RWPE1 (cell line): ENCODE data around the gene OLFM3.

Experiments used
- CTCF ChIA-PET: fragments of 350-600 bp; sonication (Branson Sonifier 250); formaldehyde crosslinking; extraction: SDS; loops from one replicate; lab custom pipeline; 2021; lab: Yijun Ruan, JAX
- POLR2A ChIA-PET: fragments of 400-600 bp; formaldehyde crosslinking; extraction: SDS; loops from one replicate; lab custom pipeline; 2020; ENCODE audit warnings: antibody characterized with exemption; ENCODE audit not compliant: low non-redundant PET; lab: Yijun Ruan, JAX
- DNase-seq: peaks from one replicate; pipeline ENCODE4 v3.0.0; 2012; ENCODE audit warnings: low spot score
- H3K27ac ChIP-seq: fragments of 450-650 bp; 2 replicates; pipeline ENCODE4 v1.5.1; 2017
- TF ChIP-seq, protein P1 (sequence below): fragments of 450-650 bp; conservative IDR thresholded peaks from 2 replicates; pipeline ENCODE4 v1.5.1; 2017; ENCODE audit warnings: low read depth, mild to moderate bottlenecking

OLFM3 gene

DNA sequence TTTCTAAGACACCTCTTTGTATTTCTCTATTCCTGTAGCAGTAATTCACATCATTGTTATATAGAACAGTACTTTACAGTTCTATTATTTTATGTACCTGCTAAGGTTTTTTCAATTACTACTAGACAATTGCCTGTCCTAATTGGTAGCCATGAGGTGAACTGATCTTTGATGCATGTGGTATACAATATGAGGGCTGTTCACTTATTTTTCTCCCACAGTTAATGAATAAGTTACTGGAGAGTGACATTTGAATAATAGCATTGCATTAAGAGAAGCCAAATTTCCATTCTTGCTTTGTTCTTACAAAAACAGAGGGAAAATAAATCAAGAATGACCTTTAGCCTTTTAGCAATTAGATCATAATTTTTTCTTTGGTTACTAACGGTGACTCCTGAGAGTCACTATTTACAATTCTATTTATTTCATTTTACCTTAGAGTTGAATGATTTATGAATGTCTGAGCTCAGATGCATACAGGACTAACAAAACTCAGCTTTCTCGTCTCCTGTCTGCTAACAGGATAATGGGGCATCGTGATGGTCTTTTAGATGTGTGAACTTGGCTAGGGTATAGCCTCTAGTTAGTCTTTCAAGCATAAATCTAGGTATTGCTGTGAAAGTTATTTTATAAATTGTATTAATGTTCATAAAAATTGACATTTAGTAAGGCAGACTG is 54.1 kb downstream of the OLFM3 start:
- ChIA-PET POLR2A (no interaction called here), CTCF (interaction anchor here (0.6 kb wide), 1 partner anchor 57 kb away, joined by 5 read pairs; no protein-coding TSS in a partner anchor)
- no peak for DNase-seq
- TF ChIP-seq, protein P1, sequence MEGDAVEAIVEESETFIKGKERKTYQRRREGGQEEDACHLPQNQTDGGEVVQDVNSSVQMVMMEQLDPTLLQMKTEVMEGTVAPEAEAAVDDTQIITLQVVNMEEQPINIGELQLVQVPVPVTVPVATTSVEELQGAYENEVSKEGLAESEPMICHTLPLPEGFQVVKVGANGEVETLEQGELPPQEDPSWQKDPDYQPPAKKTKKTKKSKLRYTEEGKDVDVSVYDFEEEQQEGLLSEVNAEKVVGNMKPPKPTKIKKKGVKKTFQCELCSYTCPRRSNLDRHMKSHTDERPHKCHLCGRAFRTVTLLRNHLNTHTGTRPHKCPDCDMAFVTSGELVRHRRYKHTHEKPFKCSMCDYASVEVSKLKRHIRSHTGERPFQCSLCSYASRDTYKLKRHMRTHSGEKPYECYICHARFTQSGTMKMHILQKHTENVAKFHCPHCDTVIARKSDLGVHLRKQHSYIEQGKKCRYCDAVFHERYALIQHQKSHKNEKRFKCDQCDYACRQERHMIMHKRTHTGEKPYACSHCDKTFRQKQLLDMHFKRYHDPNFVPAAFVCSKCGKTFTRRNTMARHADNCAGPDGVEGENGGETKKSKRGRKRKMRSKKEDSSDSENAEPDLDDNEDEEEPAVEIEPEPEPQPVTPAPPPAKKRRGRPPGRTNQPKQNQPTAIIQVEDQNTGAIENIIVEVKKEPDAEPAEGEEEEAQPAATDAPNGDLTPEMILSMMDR: no peak
- no peak overlapping the region for H3K27ac ChIP-seq

DNA sequence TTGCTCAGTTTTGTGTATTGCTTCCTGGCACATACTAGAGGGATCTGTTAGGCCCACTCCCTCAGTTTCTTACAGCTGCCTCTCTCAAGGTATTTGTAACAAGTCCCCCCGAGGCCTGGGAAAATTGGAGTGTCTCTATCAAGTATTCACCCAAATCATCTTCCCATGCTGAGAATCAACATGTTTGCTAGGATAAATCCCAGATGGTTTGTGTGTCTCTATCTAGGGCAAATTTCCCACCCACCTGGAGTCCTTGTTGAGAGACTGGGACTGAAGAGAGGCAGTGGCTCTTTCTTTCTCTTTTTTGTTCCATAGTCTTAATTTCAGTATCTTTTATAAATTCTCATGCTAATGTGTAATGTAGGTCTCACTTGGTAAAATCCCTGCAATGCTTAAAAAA is 58.0 kb downstream of the OLFM3 start:
- TF ChIP-seq, protein P1: no peak
- DNase-seq: no peak
- CTCF ChIA-PET: no interaction called here
- H3K27ac ChIP-seq: no peak overlapping the region
- POLR2A ChIA-PET: no interaction called here

DNA sequence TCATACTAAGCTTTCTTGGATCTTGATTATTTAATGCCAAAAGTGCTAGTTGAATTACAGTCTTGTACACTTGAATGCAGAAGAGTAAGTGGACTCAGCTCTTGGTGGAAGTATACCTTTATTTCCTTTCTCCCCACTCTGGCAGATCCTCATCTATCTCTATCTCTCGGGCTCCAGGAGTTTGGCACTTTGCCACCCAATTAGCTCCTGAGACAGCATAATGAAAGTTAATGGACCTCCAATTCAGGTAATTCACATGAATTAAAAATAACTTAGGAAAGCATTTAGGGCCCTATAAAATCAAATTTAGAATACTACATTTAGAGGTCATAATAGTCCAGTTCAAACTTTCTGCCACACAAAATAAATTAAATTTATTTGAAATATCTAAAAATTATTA is 67.4 kb downstream of the OLFM3 start:
- H3K27ac ChIP-seq: no peak overlapping the region
- ChIA-PET POLR2A (no interaction called here), CTCF (no interaction called here)
- DNase-seq: no peak
- TF ChIP-seq, protein P1: no peak

DNA sequence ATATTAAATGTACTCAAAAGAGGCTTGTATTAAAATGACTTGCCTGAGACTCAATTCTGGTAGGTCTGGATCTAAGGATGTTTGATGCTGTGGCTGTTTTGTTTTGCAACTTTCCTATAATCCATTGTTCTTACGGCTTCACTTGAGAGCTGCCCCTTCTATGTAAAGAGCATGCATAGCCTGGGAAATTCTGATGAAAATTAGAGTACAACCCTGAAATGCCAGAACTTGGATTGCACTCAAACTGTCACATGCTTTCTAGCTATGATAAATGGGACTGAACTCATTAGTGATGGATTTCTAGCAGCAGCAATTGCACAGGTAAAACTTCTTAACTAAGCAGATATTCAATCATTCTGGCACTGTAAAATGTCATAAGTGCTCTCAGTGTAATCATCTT is 67.9 kb downstream of the OLFM3 start:
- POLR2A ChIA-PET: no interaction called here
- DNase-seq: no peak
- CTCF ChIA-PET: no interaction called here
- no peak overlapping the region for H3K27ac ChIP-seq
- TF ChIP-seq, protein P1: no peak

DNA sequence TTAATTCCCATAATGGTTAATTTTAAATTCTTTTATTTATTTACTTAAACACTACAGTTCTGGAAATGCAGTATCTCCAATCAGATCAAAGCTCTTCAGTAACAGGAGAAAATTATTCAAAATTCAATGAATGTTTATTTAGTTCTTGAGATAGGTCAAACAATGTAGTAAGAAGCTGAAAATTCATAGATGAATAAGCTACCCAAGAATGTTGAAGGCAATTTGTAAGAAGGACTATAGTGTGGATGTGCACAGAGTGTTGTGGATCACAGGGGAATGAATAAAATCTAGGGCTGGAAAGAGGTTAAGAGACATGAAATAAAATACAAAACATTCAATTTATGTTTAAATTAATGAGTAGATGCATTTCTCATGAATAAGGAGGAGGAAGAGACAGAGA is 72.0 kb downstream of the OLFM3 start:
- H3K27ac ChIP-seq: no peak overlapping the region
- no peak for DNase-seq
- POLR2A ChIA-PET: no interaction called here
- TF ChIP-seq, protein P1: no peak
- CTCF ChIA-PET: no interaction called here

DNA sequence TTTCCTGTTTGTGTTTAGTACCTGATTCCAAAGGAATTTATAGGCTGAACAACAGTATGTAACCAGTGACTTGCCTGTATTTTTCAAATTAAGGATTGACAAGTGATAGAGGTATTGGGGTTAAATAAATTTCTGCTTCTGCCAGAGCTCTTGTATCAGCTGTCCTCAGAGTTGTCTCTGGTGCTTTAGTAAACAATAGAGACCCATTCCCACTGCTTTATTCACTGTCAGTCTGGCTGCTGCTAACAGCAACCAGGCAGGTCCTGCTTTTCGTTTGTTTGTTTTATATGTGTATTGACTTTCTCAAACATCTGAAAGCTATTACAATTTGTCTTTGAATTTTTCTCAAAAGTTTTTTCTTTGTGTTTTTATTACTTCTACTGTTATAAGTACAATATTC is 76.1 kb downstream of the OLFM3 start:
- TF ChIP-seq, protein P1: no peak
- no peak for DNase-seq
- CTCF ChIA-PET: no interaction called here
- POLR2A ChIA-PET: no interaction called here
- no peak overlapping the region for H3K27ac ChIP-seq
